RPMI8226 (cell line): ENCODE results near the gene GPI.

Experiments used
- DNase-seq: peaks from one replicate; pipeline ENCODE4 v3.0.0-alpha.2; 2015

GPI gene

GRCh38 chr19:34409189-34410164 lies 44.5 kb downstream of the GPI start:
- no peak for DNase-seq

- no peak for DNase-seq
Measured at GRCh38 chr19:34411216-34411615, 46.2 kb downstream of the GPI start.

GRCh38 chr19:34416021-34416545 lies 51.1 kb downstream of the GPI start:
- no peak for DNase-seq

- DNase-seq, result no peak
Measured at GRCh38 chr19:34418300-34418699, 53.3 kb downstream of the GPI start.

GRCh38 chr19:34426096-34426661 lies 61.2 kb downstream of the GPI start:
- no peak for DNase-seq

- DNase-seq, result peak; percentile 31
Measured at GRCh38 chr19:34428549-34429285, 63.7 kb downstream of the GPI start.

- DNase-seq, result no peak
Measured at GRCh38 chr19:34429553-34429952, 64.6 kb downstream of the GPI start.

GRCh38 chr19:34430738-34431625 lies 66.0 kb downstream of the GPI start:
- peak; percentile 56 for DNase-seq

GRCh38 chr19:34431681-34432402 lies 66.8 kb downstream of the GPI start:
- no peak for DNase-seq

GRCh38 chr19:34432797-34433196 lies 67.8 kb downstream of the GPI start:
- DNase-seq, result no peak

- DNase-seq, result no peak
Measured at GRCh38 chr19:34436716-34437115, 71.7 kb downstream of the GPI start.

- no peak for DNase-seq
Measured at GRCh38 chr19:34448191-34448590, 83.2 kb downstream of the GPI start.
